Neutrophil (primary cell): ENCODE data around the gene ENDOU.

Experiments used
- H3K27ac ChIP-seq: fragments of 200-600 bp; sonication (generic); 2 replicates; pipeline ENCODE4 v1.5.1; 2016; ENCODE audit warnings: mild to moderate bottlenecking, moderate library complexity
- H3K27me3 ChIP-seq: fragments of 200-600 bp; sonication (generic); 2 replicates; pipeline ENCODE4 v1.6.0; 2016; ENCODE audit warnings: mild to moderate bottlenecking
- H3K36me3 ChIP-seq: fragments of 200-600 bp; sonication (generic); 2 replicates; pipeline ENCODE4 v1.5.1; 2017
- H3K4me1 ChIP-seq, 2 experiments: fragments of 200-600 bp in 1 of 2; sonication (generic) in 1 of 2; 1 replicate in 1 of 2; 2 replicates in 1 of 2; pipeline versions ENCODE4 v1.5.1 to v1.6.1; 2013 to 2016; ENCODE audit warnings: low read depth in 1 of 2, low read length in 1 of 2, mild to moderate bottlenecking in 1 of 2, moderate library complexity in 1 of 2; ENCODE audit not compliant: control insufficient read depth in 1 of 2, insufficient read depth in 1 of 2
- H3K4me3 ChIP-seq, 2 experiments: fragments of 200-600 bp in 1 of 2; sonication (generic) in 1 of 2; 1 replicate in 1 of 2; 2 replicates in 1 of 2; pipeline ENCODE4 v1.5.1; 2013 to 2016; ENCODE audit warnings: low read depth in 1 of 2, low read length in 1 of 2, mild to moderate bottlenecking in 1 of 2, moderate library complexity in 1 of 2
- H3K9me3 ChIP-seq: fragments of 200-600 bp; sonication (generic); 2 replicates; pipeline ENCODE4 v1.5.1; 2016
- CTCF ChIP-seq: fragments of 200-600 bp; sonication (generic); IDR thresholded peaks from 2 replicates; pipeline ENCODE4 v1.5.1; 2016; ENCODE audit warnings: antibody characterized with exemption

The ENDOU gene

GRCh38 chr12:47735649-47736048 is 10.4 kb upstream of the ENDOU start:
- no peak for TF ChIP-seq CTCF
- Histone ChIP-seq H3K36me3 (no peaks in the 10 kb centered on the region), H3K27ac (no peak overlapping the region), H3K9me3 (no peaks in the 10 kb centered on the region), H3K27me3 (no peaks in the 10 kb centered on the region), H3K4me3 (no peak overlapping the region), H3K4me1 (peaks cover 4% of the 10 kb centered on the region in 2 experiments)

- Histone ChIP-seq H3K27ac (no peak overlapping the region), H3K9me3 (no peaks in the 10 kb centered on the region), H3K36me3 (no peaks in the 10 kb centered on the region), H3K4me1 (peaks cover 4% of the 10 kb centered on the region in 2 experiments), H3K27me3 (no peaks in the 10 kb centered on the region), H3K4me3 (no peak overlapping the region)
- no peak for TF ChIP-seq CTCF
Observed at GRCh38 chr12:47734725-47735480, 9.6 kb upstream of the ENDOU start.

- Histone ChIP-seq H3K27ac (no peak overlapping the region), H3K4me3 (no peak overlapping the region), H3K27me3 (no peaks in the 10 kb centered on the region), H3K36me3 (no peaks in the 10 kb centered on the region), H3K9me3 (no peaks in the 10 kb centered on the region), H3K4me1 (peaks cover 4% of the 10 kb centered on the region in 2 experiments)
- no peak for TF ChIP-seq CTCF
Observed at GRCh38 chr12:47733142-47733541, 7.9 kb upstream of the ENDOU start.

- Histone ChIP-seq H3K27me3 (no peaks in the 10 kb centered on the region), H3K4me3 (no peak overlapping the region), H3K36me3 (no peaks in the 10 kb centered on the region), H3K4me1 (peaks cover 4% of the 10 kb centered on the region in 2 experiments), H3K27ac (no peak overlapping the region), H3K9me3 (no peaks in the 10 kb centered on the region)
- TF ChIP-seq CTCF: no peak
Observed at GRCh38 chr12:47732504-47732903, 7.2 kb upstream of the ENDOU start.

- Histone ChIP-seq H3K4me3 (no peak overlapping the region), H3K4me1 (peaks cover 4% of the 10 kb centered on the region in 2 experiments), H3K27ac (no peak overlapping the region), H3K36me3 (no peaks in the 10 kb centered on the region), H3K9me3 (no peaks in the 10 kb centered on the region), H3K27me3 (no peaks in the 10 kb centered on the region)
- TF ChIP-seq CTCF: no peak
Observed at GRCh38 chr12:47731723-47732122, 6.4 kb upstream of the ENDOU start.
